WTC11 (cell line): Measurements from ENCODE around the gene HSH2D. TPM values are rescaled to one million over a fixed set of nuclear protein-coding genes. Genes with fewer than 3 reads are reported as not detected.

ENCODE experiments used
- ATAC-seq: fragments of 200-7000 bp; cut with Tn5 transposase; 2 replicates; pipeline ENCODE4 v1.10.0; 2021; ENCODE audit warnings: mild to moderate bottlenecking, moderate library complexity
- CTCF ChIA-PET: fragments of 300-600 bp; sonication (Branson Sonifier 250); formaldehyde crosslinking; loops from one replicate; lab custom pipeline; 2021; ENCODE audit warnings: antibody characterized with exemption; lab: Charles Lee
- POLR2A ChIA-PET: fragments of 350-600 bp; sonication (Branson Sonifier 250); formaldehyde crosslinking; loops from one replicate; lab custom pipeline; 2021; ENCODE audit warnings: antibody characterized with exemption; lab: Charles Lee
- DNase-seq: peaks from one replicate; pipeline ENCODE4 v3.0.0; 2021; ENCODE audit warnings: low spot score
- H3K27ac Mint-ChIP-seq: 2 replicates; pipeline ENCODE4 v1.8.0; 2021; ENCODE audit warnings: mixed read lengths
- H3K27me3 Mint-ChIP-seq: 2 replicates; pipeline ENCODE4 v1.8.0; 2021; ENCODE audit warnings: low read depth, mild to moderate bottlenecking, moderate library complexity, mixed read lengths
- H3K36me3 Mint-ChIP-seq: 2 replicates; pipeline ENCODE4 v1.8.0; 2021; ENCODE audit warnings: mixed read lengths
- H3K4me1 Mint-ChIP-seq: 2 replicates; pipeline ENCODE4 v1.8.0; 2022; ENCODE audit warnings: mixed read lengths
- H3K4me3 Mint-ChIP-seq: 2 replicates; pipeline ENCODE4 v1.8.0; 2021; ENCODE audit warnings: mild to moderate bottlenecking, moderate library complexity, mixed read lengths
- H3K9me3 Mint-ChIP-seq: 2 replicates; pipeline ENCODE4 v1.8.0; 2021; ENCODE audit warnings: mixed read lengths
- ATF1 ChIP-seq: sonication (generic); formaldehyde crosslinking; IDR thresholded peaks from 2 replicates; pipeline ENCODE4 v1.8.1; 2023; ENCODE audit warnings: mild to moderate bottlenecking, moderate library complexity, missing genetic modification reagents
- EMX1 ChIP-seq: fragments of 250-450 bp; sonication (Bioruptor Pico); IDR thresholded peaks from 2 replicates; pipeline ENCODE4 v1.8.0; 2021; ENCODE audit warnings: mild to moderate bottlenecking
- ESRRA ChIP-seq: sonication (generic); formaldehyde crosslinking; IDR thresholded peaks from 2 replicates; pipeline ENCODE4 v1.8.1; 2022; ENCODE audit warnings: mild to moderate bottlenecking, missing genetic modification reagents, borderline replicate concordance
- FOXK1 ChIP-seq: sonication (generic); formaldehyde crosslinking; IDR thresholded peaks from 2 replicates; pipeline ENCODE4 v1.8.0; 2022; ENCODE audit warnings: mild to moderate bottlenecking, moderate library complexity, missing genetic modification reagents
- FOXP1 ChIP-seq: sonication (generic); formaldehyde crosslinking; IDR thresholded peaks from 2 replicates; pipeline ENCODE4 v1.8.0; 2022; ENCODE audit warnings: missing genetic modification reagents, mild to moderate bottlenecking, moderate library complexity, borderline replicate concordance
- GRHL2 ChIP-seq: fragments of 250-450 bp; sonication (Bioruptor Pico); IDR thresholded peaks from 2 replicates; pipeline ENCODE4 v1.8.0; 2022; ENCODE audit warnings: mild to moderate bottlenecking, moderate library complexity; ENCODE audit not compliant: insufficient replicate concordance, severe bottlenecking
- IRF2 ChIP-seq: sonication (generic); formaldehyde crosslinking; IDR thresholded peaks from 2 replicates; pipeline ENCODE4 v1.8.0; 2022; ENCODE audit warnings: low read depth, missing genetic modification reagents, borderline replicate concordance
- KAT7 ChIP-seq: sonication (generic); formaldehyde crosslinking; IDR thresholded peaks from 2 replicates; pipeline ENCODE4 v1.8.1; 2023; ENCODE audit warnings: missing genetic modification reagents, mild to moderate bottlenecking, borderline replicate concordance
- NFYB ChIP-seq: sonication (generic); formaldehyde crosslinking; conservative IDR thresholded peaks from 2 replicates; pipeline ENCODE4 v1.8.0; 2022; ENCODE audit warnings: low read depth, missing genetic modification reagents
- NR2C2 ChIP-seq: sonication (generic); formaldehyde crosslinking; IDR thresholded peaks from 2 replicates; pipeline ENCODE4 v1.8.0; 2022; ENCODE audit warnings: mild to moderate bottlenecking, missing genetic modification reagents
- NR3C1 ChIP-seq: sonication (generic); formaldehyde crosslinking; conservative IDR thresholded peaks from 2 replicates; pipeline ENCODE4 v1.8.1; 2023; ENCODE audit warnings: low read depth, mild to moderate bottlenecking, missing genetic modification reagents
- RORB ChIP-seq: fragments of 250-450 bp; sonication (Bioruptor Pico); IDR thresholded peaks from 2 replicates; pipeline ENCODE4 v1.9.0; 2021; ENCODE audit warnings: mild to moderate bottlenecking
- SMAD3 ChIP-seq: sonication (generic); formaldehyde crosslinking; IDR thresholded peaks from 2 replicates; pipeline ENCODE4 v1.8.0; 2022; ENCODE audit warnings: missing genetic modification reagents, mild to moderate bottlenecking, borderline replicate concordance
- TCF7 ChIP-seq: sonication (generic); formaldehyde crosslinking; IDR thresholded peaks from 2 replicates; pipeline ENCODE4 v1.8.0; 2022; ENCODE audit warnings: mild to moderate bottlenecking, low read depth, missing genetic modification reagents, moderate library complexity
- TP53 ChIP-seq: sonication (generic); formaldehyde crosslinking; IDR thresholded peaks from 2 replicates; pipeline ENCODE4 v1.8.1; 2023; ENCODE audit warnings: mild to moderate bottlenecking, missing genetic modification reagents
- ZNF138 ChIP-seq: sonication (generic); formaldehyde crosslinking; conservative IDR thresholded peaks from 2 replicates; pipeline ENCODE4 v1.8.1; 2022; ENCODE audit warnings: mild to moderate bottlenecking, moderate library complexity, missing genetic modification reagents
- ZNF416 ChIP-seq: fragments of 250-450 bp; sonication (Bioruptor Pico); IDR thresholded peaks from 2 replicates; pipeline ENCODE4 v1.9.0; 2021; ENCODE audit warnings: mild to moderate bottlenecking, inconsistent platforms
- ZNF423 ChIP-seq: fragments of 250-450 bp; sonication (Bioruptor Pico); IDR thresholded peaks from 2 replicates; pipeline ENCODE4 v2.1.2; 2022; ENCODE audit warnings: mild to moderate bottlenecking, moderate library complexity
- total RNA-seq: library from RNA; stranded (reverse); gene quantifications from 3 replicates; pipeline ENCODE4 v1.2.3, GENCODE V29; 2021
- TF ChIP-seq, protein P1 (sequence below): sonication (generic); formaldehyde crosslinking; IDR thresholded peaks from 2 replicates; pipeline ENCODE4 v1.8.1; 2023; ENCODE audit warnings: mild to moderate bottlenecking, moderate library complexity, missing genetic modification reagents
- TF ChIP-seq, protein P2 (sequence below): sonication (generic); formaldehyde crosslinking; IDR thresholded peaks from 2 replicates; pipeline ENCODE4 v1.8.0; 2022; ENCODE audit warnings: mild to moderate bottlenecking, missing genetic modification reagents
- TF ChIP-seq, protein P3 (sequence below): sonication (generic); formaldehyde crosslinking; IDR thresholded peaks from 2 replicates; pipeline ENCODE4 v1.8.1; 2022; ENCODE audit warnings: mild to moderate bottlenecking, moderate library complexity, missing genetic modification reagents
- TF ChIP-seq, protein P4 (sequence below): fragments of 250-450 bp; sonication (Bioruptor Pico); IDR thresholded peaks from 2 replicates; pipeline ENCODE4 v1.9.0; 2021; ENCODE audit warnings: mild to moderate bottlenecking, borderline replicate concordance

Gene HSH2D
- total RNA-seq, 1 experiment from 2014 or later = 1.6 TPM

DNA sequence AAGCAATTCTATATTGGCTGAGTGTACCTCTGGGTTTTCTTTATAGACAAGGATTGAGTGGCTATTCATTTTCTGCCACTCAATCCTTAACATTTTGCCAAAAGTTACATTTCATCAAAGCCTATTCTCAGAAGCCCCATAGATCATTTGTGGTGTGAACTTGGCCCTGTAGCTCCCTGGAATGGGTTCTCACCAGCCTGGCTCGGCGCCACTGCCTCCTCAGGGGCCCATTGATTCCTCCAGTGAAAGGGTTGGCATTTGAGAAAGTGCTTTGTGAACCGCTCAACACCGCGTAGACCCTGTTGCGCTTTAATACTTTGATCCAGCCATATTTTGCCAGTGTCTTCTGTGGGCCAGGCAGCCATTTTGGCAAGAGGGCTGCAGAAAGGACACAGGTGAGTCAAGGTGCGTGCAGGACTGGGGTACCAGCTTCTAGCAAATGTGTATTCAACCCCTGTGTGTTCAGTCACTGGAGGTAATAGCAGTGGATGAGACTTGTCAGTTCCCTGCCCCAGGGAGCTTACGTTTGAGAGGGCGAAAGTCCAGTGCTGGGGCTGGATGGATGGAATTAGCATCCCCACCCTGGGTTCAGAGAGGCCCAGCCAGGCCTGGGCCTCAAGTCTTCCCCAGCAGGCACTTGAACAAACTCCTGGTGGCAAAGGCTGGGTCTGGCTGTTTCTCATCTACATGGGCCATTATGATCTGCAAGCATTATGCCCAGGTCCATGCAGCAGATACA, 28.0 kb upstream of the HSH2D start:
- H3K27ac Mint-ChIP-seq = no peak overlapping the region
- no peak for ATAC-seq
- POLR2A ChIA-PET = no interaction called here
- CTCF ChIA-PET = interaction anchor here (1.1 to 1.9 kb wide), 3 partner anchors 43 to 74 kb away, joined by 3 to 6 read pairs (median 4); no protein-coding TSS in a partner anchor
- H3K36me3 Mint-ChIP-seq = peaks cover 25% of the 10 kb centered on the region
- peaks cover 8% of the 10 kb centered on the region for H3K4me1 Mint-ChIP-seq
- no peak for DNase-seq
- TF ChIP-seq FOXK1 (CRISPR knock-in tag) (no peak), TP53 (CRISPR knock-in tag) (no peak), ZNF423 (CRISPR knock-in tag) (no peak), EMX1 (CRISPR knock-in tag) (no peak), ESRRA (no peak), IRF2 (no peak), ZNF416 (CRISPR knock-in tag) (no peak)
- TF ChIP-seq, protein P1, sequence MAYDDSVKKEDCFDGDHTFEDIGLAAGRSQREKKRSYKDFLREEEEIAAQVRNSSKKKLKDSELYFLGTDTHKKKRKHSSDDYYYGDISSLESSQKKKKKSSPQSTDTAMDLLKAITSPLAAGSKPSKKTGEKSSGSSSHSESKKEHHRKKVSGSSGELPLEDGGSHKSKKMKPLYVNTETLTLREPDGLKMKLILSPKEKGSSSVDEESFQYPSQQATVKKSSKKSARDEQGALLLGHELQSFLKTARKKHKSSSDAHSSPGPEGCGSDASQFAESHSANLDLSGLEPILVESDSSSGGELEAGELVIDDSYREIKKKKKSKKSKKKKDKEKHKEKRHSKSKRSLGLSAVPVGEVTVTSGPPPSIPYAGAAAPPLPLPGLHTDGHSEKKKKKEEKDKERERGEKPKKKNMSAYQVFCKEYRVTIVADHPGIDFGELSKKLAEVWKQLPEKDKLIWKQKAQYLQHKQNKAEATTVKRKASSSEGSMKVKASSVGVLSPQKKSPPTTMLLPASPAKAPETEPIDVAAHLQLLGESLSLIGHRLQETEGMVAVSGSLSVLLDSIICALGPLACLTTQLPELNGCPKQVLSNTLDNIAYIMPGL (CRISPR knock-in tag) = no peak
- TF ChIP-seq, protein P2, sequence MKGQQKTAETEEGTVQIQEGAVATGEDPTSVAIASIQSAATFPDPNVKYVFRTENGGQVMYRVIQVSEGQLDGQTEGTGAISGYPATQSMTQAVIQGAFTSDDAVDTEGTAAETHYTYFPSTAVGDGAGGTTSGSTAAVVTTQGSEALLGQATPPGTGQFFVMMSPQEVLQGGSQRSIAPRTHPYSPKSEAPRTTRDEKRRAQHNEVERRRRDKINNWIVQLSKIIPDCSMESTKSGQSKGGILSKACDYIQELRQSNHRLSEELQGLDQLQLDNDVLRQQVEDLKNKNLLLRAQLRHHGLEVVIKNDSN (CRISPR knock-in tag) = no peak
- TF ChIP-seq, protein P3, sequence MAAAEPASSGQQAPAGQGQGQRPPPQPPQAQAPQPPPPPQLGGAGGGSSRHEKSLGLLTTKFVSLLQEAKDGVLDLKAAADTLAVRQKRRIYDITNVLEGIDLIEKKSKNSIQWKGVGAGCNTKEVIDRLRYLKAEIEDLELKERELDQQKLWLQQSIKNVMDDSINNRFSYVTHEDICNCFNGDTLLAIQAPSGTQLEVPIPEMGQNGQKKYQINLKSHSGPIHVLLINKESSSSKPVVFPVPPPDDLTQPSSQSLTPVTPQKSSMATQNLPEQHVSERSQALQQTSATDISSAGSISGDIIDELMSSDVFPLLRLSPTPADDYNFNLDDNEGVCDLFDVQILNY (CRISPR knock-in tag) = no peak
- peaks cover 2% of the 10 kb centered on the region; the same call in 1 of the 2 replicates for H3K27me3 Mint-ChIP-seq
- no peaks in the 10 kb centered on the region for H3K9me3 Mint-ChIP-seq
- H3K4me3 Mint-ChIP-seq = no peak overlapping the region

DNA sequence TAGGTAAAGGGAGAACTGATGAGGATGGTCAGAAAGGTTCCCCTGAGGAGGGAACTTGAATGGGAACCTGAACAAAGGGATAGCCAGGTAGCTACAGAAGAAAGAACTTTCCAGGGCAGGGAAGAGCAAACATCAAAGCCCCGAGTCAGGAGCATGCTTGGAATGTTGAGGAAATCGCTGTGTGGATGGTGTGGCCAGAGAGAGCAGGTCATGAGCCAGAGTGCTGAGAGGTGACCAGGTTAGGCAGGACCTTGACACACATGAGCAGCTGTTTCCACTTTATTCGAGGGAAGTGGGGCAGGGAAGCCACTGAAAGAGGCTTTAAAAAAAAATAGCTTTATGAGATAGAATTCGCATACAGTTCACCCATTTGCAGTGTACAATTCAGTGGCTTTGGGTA, 27.4 kb upstream of the HSH2D start:
- DNase-seq (no peak), ATAC-seq (no peak)
- Mint-ChIP-seq H3K27me3 (no peaks in the 10 kb centered on the region), H3K9me3 (no peaks in the 10 kb centered on the region), H3K36me3 (peaks cover 25% of the 10 kb centered on the region), H3K4me1 (peaks cover 7% of the 10 kb centered on the region), H3K27ac (no peak overlapping the region), H3K4me3 (no peak overlapping the region)
- CTCF ChIA-PET = interaction anchor here (1.4 to 1.9 kb wide), 2 partner anchors 54 to 75 kb away, joined by 3 to 6 read pairs; no protein-coding TSS in a partner anchor
- POLR2A ChIA-PET = interaction anchor here (0.7 kb wide), 1 partner anchor 437 kb away, joined by 3 read pairs; no protein-coding TSS in a partner anchor
- no peak for TF ChIP-seq FOXP1
- no peak for TF ChIP-seq GRHL2 (CRISPR knock-in tag)
- TF ChIP-seq RORB (CRISPR knock-in tag) = no peak
- no peak for TF ChIP-seq TCF7 (CRISPR knock-in tag)
- TF ChIP-seq, protein P4, sequence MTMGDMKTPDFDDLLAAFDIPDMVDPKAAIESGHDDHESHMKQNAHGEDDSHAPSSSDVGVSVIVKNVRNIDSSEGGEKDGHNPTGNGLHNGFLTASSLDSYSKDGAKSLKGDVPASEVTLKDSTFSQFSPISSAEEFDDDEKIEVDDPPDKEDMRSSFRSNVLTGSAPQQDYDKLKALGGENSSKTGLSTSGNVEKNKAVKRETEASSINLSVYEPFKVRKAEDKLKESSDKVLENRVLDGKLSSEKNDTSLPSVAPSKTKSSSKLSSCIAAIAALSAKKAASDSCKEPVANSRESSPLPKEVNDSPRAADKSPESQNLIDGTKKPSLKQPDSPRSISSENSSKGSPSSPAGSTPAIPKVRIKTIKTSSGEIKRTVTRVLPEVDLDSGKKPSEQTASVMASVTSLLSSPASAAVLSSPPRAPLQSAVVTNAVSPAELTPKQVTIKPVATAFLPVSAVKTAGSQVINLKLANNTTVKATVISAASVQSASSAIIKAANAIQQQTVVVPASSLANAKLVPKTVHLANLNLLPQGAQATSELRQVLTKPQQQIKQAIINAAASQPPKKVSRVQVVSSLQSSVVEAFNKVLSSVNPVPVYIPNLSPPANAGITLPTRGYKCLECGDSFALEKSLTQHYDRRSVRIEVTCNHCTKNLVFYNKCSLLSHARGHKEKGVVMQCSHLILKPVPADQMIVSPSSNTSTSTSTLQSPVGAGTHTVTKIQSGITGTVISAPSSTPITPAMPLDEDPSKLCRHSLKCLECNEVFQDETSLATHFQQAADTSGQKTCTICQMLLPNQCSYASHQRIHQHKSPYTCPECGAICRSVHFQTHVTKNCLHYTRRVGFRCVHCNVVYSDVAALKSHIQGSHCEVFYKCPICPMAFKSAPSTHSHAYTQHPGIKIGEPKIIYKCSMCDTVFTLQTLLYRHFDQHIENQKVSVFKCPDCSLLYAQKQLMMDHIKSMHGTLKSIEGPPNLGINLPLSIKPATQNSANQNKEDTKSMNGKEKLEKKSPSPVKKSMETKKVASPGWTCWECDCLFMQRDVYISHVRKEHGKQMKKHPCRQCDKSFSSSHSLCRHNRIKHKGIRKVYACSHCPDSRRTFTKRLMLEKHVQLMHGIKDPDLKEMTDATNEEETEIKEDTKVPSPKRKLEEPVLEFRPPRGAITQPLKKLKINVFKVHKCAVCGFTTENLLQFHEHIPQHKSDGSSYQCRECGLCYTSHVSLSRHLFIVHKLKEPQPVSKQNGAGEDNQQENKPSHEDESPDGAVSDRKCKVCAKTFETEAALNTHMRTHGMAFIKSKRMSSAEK (CRISPR knock-in tag) = no peak
- no peak for TF ChIP-seq ATF1
- TF ChIP-seq NR2C2 (CRISPR knock-in tag) = no peak
- TF ChIP-seq KAT7 (CRISPR knock-in tag) = no peak
- no peak for TF ChIP-seq FOXK1 (CRISPR knock-in tag)
- no peak for TF ChIP-seq ZNF416 (CRISPR knock-in tag)
- TF ChIP-seq NFYB = no peak
- TF ChIP-seq SMAD3 (CRISPR knock-in tag) = no peak
- TF ChIP-seq NR3C1 = no peak
- no peak for TF ChIP-seq ZNF138 (CRISPR knock-in tag)
